H1 (cell line): ENCODE results near the gene PRCD.

Experiments used
- BRCA1 ChIP-seq: IDR thresholded peaks from 2 replicates; pipeline ENCODE4 v1.6.1; 2012; ENCODE audit warnings: low read depth, low read length, improper control_type of control experiment
- CBX8 ChIP-seq: fragments of 300-800, 300-1000 bp; sonication (generic); IDR thresholded peaks from 2 replicates; pipeline ENCODE4 v1.7.1; 2016; ENCODE audit warnings: low read depth, low read length, borderline replicate concordance
- GTF2F1 ChIP-seq: IDR thresholded peaks from 2 replicates; pipeline ENCODE4 v1.6.1; 2012; ENCODE audit warnings: low read depth, low read length, improper control_type of control experiment, borderline replicate concordance
- HDAC6 ChIP-seq: IDR thresholded peaks from one replicate; pipeline ENCODE4 v1.7.1; 2012; ENCODE audit warnings: low read depth, mild to moderate bottlenecking, inconsistent platforms, low read length, moderate library complexity
- POLR2A ChIP-seq, 2 experiments: IDR thresholded peaks; 1 replicate in 1 of 2; 2 replicates in 1 of 2; pipeline ENCODE4 v1.6.1; 2011; ENCODE audit warnings: low read depth in 2 of 2, low read length in 2 of 2, mild to moderate bottlenecking in 2 of 2; ENCODE audit errors: control extremely low read depth in 1 of 2
- POLR2AphosphoS5 ChIP-seq: IDR thresholded peaks from 2 replicates; pipeline ENCODE4 v1.6.1; 2011; ENCODE audit warnings: low read depth, low read length
- RAD21 ChIP-seq, 2 experiments: IDR thresholded peaks in 1 of 2; conservative IDR thresholded peaks in 1 of 2; 2 replicates each; pipeline ENCODE4 v1.6.1; 2011; ENCODE audit warnings: low read depth in 2 of 2, low read length in 2 of 2, improper control_type of control experiment in 1 of 2, inconsistent platforms in 1 of 2, mild to moderate bottlenecking in 1 of 2, moderate library complexity in 1 of 2
- SAP30 ChIP-seq: fragments of 300-600 bp; sonication (generic); IDR thresholded peaks from 2 replicates; pipeline ENCODE4 v1.7.1; 2012; ENCODE audit warnings: low read length, moderate library complexity, mild to moderate bottlenecking, inconsistent platforms; ENCODE audit not compliant: insufficient read depth, insufficient replicate concordance
- SP1 ChIP-seq: IDR thresholded peaks from 2 replicates; pipeline ENCODE4 v1.6.1; 2011; ENCODE audit warnings: low read depth, low read length
- TAF1 ChIP-seq: IDR thresholded peaks from 2 replicates; pipeline ENCODE4 v1.6.1; 2011; ENCODE audit warnings: mild to moderate bottlenecking, low read depth, low read length
- YY1 ChIP-seq: IDR thresholded peaks from 2 replicates; pipeline ENCODE4 v1.6.1; 2011; ENCODE audit warnings: low read depth, mild to moderate bottlenecking, low read length
- TF ChIP-seq, protein P1 (sequence below), 3 experiments: IDR thresholded peaks; 1 replicate in 2 of 3; 2 replicates in 1 of 3; pipeline versions ENCODE4 v1.5.1 to v1.6.1; 2011; ENCODE audit warnings: low read length in 3 of 3, mild to moderate bottlenecking in 3 of 3, inconsistent platforms in 2 of 3, low read depth in 1 of 3, moderate library complexity in 1 of 3; ENCODE audit not compliant: insufficient read depth in 1 of 3; ENCODE audit errors: control extremely low read depth in 1 of 3
- TF ChIP-seq, protein P2 (sequence below): fragments of 300-600 bp; sonication (generic); IDR thresholded peaks from 2 replicates; pipeline ENCODE4 v1.7.1; 2012; ENCODE audit warnings: low read length, moderate library complexity, mild to moderate bottlenecking, inconsistent platforms; ENCODE audit not compliant: insufficient replicate concordance

DNA sequence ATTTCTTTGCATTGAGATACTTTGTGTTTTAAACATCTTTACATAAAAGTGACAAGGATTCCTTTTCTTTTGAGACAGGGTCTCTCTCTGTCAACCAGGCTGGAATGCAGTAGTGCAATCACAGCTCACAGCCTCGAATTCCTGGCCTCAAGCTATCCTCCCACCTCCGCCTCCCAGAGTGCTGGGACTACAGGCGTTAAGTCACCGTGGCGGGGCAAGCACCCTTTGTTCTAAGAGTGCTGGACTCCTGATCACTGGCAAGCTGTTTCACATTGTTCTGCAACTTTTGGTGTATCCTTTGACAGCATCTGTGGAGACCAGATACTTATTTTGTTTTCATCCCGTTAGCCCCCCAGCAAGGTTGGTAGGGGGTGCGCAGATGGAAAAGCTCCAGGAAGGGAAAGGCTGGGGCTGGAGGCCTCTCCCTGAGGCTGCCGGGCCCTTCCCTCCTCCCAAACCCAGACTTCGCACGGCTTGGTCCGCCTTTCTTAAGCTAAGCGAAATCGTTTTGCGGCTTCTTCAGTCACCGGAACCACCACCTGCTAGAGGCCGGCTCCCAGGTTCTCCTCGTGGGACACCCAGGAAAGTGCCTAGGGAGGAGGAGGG lies 44.7 kb downstream of the PRCD start:
- TF ChIP-seq, protein P1, sequence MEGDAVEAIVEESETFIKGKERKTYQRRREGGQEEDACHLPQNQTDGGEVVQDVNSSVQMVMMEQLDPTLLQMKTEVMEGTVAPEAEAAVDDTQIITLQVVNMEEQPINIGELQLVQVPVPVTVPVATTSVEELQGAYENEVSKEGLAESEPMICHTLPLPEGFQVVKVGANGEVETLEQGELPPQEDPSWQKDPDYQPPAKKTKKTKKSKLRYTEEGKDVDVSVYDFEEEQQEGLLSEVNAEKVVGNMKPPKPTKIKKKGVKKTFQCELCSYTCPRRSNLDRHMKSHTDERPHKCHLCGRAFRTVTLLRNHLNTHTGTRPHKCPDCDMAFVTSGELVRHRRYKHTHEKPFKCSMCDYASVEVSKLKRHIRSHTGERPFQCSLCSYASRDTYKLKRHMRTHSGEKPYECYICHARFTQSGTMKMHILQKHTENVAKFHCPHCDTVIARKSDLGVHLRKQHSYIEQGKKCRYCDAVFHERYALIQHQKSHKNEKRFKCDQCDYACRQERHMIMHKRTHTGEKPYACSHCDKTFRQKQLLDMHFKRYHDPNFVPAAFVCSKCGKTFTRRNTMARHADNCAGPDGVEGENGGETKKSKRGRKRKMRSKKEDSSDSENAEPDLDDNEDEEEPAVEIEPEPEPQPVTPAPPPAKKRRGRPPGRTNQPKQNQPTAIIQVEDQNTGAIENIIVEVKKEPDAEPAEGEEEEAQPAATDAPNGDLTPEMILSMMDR (IDR thresholded peaks at IDR 0.05; ENCODE audit: control extremely low read depth in 1 of 3, insufficient read depth in 1 of 3, low read depth in 1 of 3, low read length in 3 of 3): no peak
- TF ChIP-seq POLR2A (IDR thresholded peaks at IDR 0.05; ENCODE audit: control extremely low read depth in 1 of 2, low read depth in 2 of 2, low read length in 2 of 2) (no peak), CBX8 (no peak), BRCA1 (no peak), RAD21 (IDR thresholded peaks at IDR 0.05 in 1 of 2, conservative IDR thresholded peaks at IDR 0.05 in 1 of 2; ENCODE audit: low read depth in 2 of 2, low read length in 2 of 2) (no peak), POLR2AphosphoS5 (no peak), SAP30 (no peak), YY1 (no peak), HDAC6 (no peak), SP1 (no peak), TAF1 (no peak), GTF2F1 (no peak)
- TF ChIP-seq, protein P2, sequence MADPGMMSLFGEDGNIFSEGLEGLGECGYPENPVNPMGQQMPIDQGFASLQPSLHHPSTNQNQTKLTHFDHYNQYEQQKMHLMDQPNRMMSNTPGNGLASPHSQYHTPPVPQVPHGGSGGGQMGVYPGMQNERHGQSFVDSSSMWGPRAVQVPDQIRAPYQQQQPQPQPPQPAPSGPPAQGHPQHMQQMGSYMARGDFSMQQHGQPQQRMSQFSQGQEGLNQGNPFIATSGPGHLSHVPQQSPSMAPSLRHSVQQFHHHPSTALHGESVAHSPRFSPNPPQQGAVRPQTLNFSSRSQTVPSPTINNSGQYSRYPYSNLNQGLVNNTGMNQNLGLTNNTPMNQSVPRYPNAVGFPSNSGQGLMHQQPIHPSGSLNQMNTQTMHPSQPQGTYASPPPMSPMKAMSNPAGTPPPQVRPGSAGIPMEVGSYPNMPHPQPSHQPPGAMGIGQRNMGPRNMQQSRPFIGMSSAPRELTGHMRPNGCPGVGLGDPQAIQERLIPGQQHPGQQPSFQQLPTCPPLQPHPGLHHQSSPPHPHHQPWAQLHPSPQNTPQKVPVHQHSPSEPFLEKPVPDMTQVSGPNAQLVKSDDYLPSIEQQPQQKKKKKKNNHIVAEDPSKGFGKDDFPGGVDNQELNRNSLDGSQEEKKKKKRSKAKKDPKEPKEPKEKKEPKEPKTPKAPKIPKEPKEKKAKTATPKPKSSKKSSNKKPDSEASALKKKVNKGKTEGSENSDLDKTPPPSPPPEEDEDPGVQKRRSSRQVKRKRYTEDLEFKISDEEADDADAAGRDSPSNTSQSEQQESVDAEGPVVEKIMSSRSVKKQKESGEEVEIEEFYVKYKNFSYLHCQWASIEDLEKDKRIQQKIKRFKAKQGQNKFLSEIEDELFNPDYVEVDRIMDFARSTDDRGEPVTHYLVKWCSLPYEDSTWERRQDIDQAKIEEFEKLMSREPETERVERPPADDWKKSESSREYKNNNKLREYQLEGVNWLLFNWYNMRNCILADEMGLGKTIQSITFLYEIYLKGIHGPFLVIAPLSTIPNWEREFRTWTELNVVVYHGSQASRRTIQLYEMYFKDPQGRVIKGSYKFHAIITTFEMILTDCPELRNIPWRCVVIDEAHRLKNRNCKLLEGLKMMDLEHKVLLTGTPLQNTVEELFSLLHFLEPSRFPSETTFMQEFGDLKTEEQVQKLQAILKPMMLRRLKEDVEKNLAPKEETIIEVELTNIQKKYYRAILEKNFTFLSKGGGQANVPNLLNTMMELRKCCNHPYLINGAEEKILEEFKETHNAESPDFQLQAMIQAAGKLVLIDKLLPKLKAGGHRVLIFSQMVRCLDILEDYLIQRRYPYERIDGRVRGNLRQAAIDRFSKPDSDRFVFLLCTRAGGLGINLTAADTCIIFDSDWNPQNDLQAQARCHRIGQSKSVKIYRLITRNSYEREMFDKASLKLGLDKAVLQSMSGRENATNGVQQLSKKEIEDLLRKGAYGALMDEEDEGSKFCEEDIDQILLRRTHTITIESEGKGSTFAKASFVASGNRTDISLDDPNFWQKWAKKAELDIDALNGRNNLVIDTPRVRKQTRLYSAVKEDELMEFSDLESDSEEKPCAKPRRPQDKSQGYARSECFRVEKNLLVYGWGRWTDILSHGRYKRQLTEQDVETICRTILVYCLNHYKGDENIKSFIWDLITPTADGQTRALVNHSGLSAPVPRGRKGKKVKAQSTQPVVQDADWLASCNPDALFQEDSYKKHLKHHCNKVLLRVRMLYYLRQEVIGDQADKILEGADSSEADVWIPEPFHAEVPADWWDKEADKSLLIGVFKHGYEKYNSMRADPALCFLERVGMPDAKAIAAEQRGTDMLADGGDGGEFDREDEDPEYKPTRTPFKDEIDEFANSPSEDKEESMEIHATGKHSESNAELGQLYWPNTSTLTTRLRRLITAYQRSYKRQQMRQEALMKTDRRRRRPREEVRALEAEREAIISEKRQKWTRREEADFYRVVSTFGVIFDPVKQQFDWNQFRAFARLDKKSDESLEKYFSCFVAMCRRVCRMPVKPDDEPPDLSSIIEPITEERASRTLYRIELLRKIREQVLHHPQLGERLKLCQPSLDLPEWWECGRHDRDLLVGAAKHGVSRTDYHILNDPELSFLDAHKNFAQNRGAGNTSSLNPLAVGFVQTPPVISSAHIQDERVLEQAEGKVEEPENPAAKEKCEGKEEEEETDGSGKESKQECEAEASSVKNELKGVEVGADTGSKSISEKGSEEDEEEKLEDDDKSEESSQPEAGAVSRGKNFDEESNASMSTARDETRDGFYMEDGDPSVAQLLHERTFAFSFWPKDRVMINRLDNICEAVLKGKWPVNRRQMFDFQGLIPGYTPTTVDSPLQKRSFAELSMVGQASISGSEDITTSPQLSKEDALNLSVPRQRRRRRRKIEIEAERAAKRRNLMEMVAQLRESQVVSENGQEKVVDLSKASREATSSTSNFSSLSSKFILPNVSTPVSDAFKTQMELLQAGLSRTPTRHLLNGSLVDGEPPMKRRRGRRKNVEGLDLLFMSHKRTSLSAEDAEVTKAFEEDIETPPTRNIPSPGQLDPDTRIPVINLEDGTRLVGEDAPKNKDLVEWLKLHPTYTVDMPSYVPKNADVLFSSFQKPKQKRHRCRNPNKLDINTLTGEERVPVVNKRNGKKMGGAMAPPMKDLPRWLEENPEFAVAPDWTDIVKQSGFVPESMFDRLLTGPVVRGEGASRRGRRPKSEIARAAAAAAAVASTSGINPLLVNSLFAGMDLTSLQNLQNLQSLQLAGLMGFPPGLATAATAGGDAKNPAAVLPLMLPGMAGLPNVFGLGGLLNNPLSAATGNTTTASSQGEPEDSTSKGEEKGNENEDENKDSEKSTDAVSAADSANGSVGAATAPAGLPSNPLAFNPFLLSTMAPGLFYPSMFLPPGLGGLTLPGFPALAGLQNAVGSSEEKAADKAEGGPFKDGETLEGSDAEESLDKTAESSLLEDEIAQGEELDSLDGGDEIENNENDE: no peak
